HG03565 (cell line): ENCODE data around the gene CEACAM8.
"Not testable (repeated sequence)": the region's sequence is repeated elsewhere in the genome, so short reads cannot be mapped to it uniquely, and the experiment has no call there.

ENCODE experiments used
- ATAC-seq: cut with Tn5 transposase; IDR thresholded peaks from one replicate; pipeline ENCODE4 v1.9.1; 2021; ENCODE audit warnings: mild to moderate bottlenecking, moderate library complexity; ENCODE audit not compliant: unreplicated experiment

The CEACAM8 gene

GRCh38 chr19:42594617-42595489 lies at the start of gene CEACAM8:
CEACAM8 (minus strand) TSS chr19:42594924; CDS start chr19:42594828, 96 bp downstream.
- no peak for ATAC-seq

GRCh38 chr19:42639324-42640092 lies 44.8 kb upstream of the CEACAM8 start:
- not testable (repeated sequence) for ATAC-seq

GRCh38 chr19:42635233-42635539 lies 40.5 kb upstream of the CEACAM8 start:
- ATAC-seq, result no peak

GRCh38 chr19:42634409-42635232 lies 39.9 kb upstream of the CEACAM8 start:
- no peak for ATAC-seq

- ATAC-seq, result no peak
These were observed 34.5 kb upstream of the CEACAM8 start for GRCh38 chr19:42629191-42629590.

- ATAC-seq, result no peak
These were observed 33.9 kb upstream of the CEACAM8 start for GRCh38 chr19:42628411-42629140.

- no peak for ATAC-seq
These were observed 33.2 kb upstream of the CEACAM8 start for GRCh38 chr19:42627916-42628315.

- ATAC-seq, result no peak
These were observed 31.5 kb upstream of the CEACAM8 start for GRCh38 chr19:42626181-42626580.

GRCh38 chr19:42619271-42619670 lies 24.5 kb upstream of the CEACAM8 start:
- no peak for ATAC-seq

GRCh38 chr19:42613666-42614065 lies 18.9 kb upstream of the CEACAM8 start:
- ATAC-seq, result no peak

- ATAC-seq, result not testable (repeated sequence)
These were observed 15.7 kb upstream of the CEACAM8 start for GRCh38 chr19:42610401-42610915.

- no peak for ATAC-seq
These were observed 12.1 kb upstream of the CEACAM8 start for GRCh38 chr19:42606660-42607351.

- no peak for ATAC-seq
These were observed 7.2 kb upstream of the CEACAM8 start for GRCh38 chr19:42601811-42602443.

GRCh38 chr19:42596391-42597072 lies 1.8 kb upstream of the CEACAM8 start:
- no peak for ATAC-seq

GRCh38 chr19:42595550-42596172 lies 937 bp upstream of the CEACAM8 start:
- no peak for ATAC-seq

GRCh38 chr19:42589792-42590191 lies 4.9 kb downstream of the CEACAM8 start:
- no peak for ATAC-seq

- ATAC-seq, result no peak
These were observed 10.3 kb downstream of the CEACAM8 start for GRCh38 chr19:42584466-42584865.

GRCh38 chr19:42577016-42577415 lies 17.7 kb downstream of the CEACAM8 start:
- no peak for ATAC-seq
